ENCODE measurements around the gene ULK4. TPM values are rescaled to one million over a fixed set of nuclear protein-coding genes. Genes with fewer than 3 reads are reported as not detected.

ULK4 gene
- total and polyA plus RNA-seq, 2 of the 8 experiments (the other 6 are each of a cell fraction or from before 2014, with no cell fraction given) = 3.0 to 10.8 TPM

- Histone ChIP-seq H4K8ac (ENCODE audit: extremely low read depth, insufficient read depth, low read length) (no peak overlapping the region), H3K4me2 (ENCODE audit: insufficient read depth in 1 of 2, low read depth in 2 of 2, low read length in 2 of 2) (no peak overlapping the region), H3K9ac (replicated peaks in 1 of 4; ENCODE audit: extremely low read depth in 1 of 4, low read depth in 3 of 4, low read length in 3 of 4) (no peak overlapping the region), H2AFZ (ENCODE audit: low read length) (no peak overlapping the region), H4K91ac (replicated peaks; ENCODE audit: insufficient read length, low read length) (no peak overlapping the region), H2AK5ac (ENCODE audit: low read depth, low read length) (no peak overlapping the region), H4K5ac (ENCODE audit: insufficient read length, low read depth, low read length) (no peak overlapping the region), H2BK20ac (ENCODE audit: low read length) (no peak overlapping the region), H3K4me3 (ENCODE audit: extremely low read depth in 1 of 4, insufficient read depth in 2 of 4, low read depth in 3 of 4, low read length in 4 of 4) (no peak overlapping the region), H3K79me1 (ENCODE audit: low read depth, low read length) (no peaks in the 10 kb centered on the region), H4K20me1 (replicated peaks in 1 of 2; ENCODE audit: control insufficient read depth in 1 of 2, insufficient read depth in 2 of 2, low read length in 2 of 2) (no peaks in the 10 kb centered on the region), H2BK5ac (ENCODE audit: low read depth, low read length) (no peak overlapping the region), H3K56ac (replicated peaks; ENCODE audit: insufficient read length, low read depth, low read length) (no peak overlapping the region), H3K36me3 (ENCODE audit: control insufficient read depth in 2 of 4, insufficient read depth in 4 of 4, low read length in 3 of 4) (no peaks in the 10 kb centered on the region), H3K18ac (ENCODE audit: extremely low read depth, low read length) (no peak overlapping the region), H2BK120ac (replicated peaks; ENCODE audit: low read depth, low read length) (no peak overlapping the region), H3K79me2 (ENCODE audit: control insufficient read depth in 1 of 2, insufficient read depth in 2 of 2, low read length in 2 of 2) (no peaks in the 10 kb centered on the region), H3K14ac (ENCODE audit: insufficient read length) (no peak overlapping the region), H3K9me3 (ENCODE audit: insufficient read depth in 2 of 2, low read depth in 1 of 2, low read length in 1 of 2) (no peaks in the 10 kb centered on the region), H3K23me2 (ENCODE audit: low read depth, low read length) (0 out of 2 replicates have a peak, but pooled peaks cover 3% of the 10 kb centered on the region), H3K23ac (ENCODE audit: insufficient read length) (no peak overlapping the region), H2BK12ac (ENCODE audit: low read depth, low read length) (no peak overlapping the region), H3K4me1 (replicated peaks in 1 of 4; ENCODE audit: control insufficient read depth in 3 of 4, insufficient read depth in 4 of 4, low read length in 3 of 4) (peaks cover 0 to 15% (median 11%) of the 10 kb centered on the region in 4 experiments; a peak in 4 of 7 replicates), H3K27me3 (replicated peaks in 1 of 4; ENCODE audit: control insufficient read depth in 3 of 4, extremely low read depth in 1 of 4, insufficient read depth in 3 of 4, low read length in 3 of 4) (no peaks in the 10 kb centered on the region), H3K27ac (ENCODE audit: low read depth, low read length) (no peak overlapping the region), H2BK15ac (ENCODE audit: low read length) (no peak overlapping the region), H3K4ac (replicated peaks; ENCODE audit: insufficient read length, low read depth, low read length) (no peak overlapping the region)
- ChIA-PET CTCF (ENCODE audit: partially characterized antibody) (no interaction called here), POLR2A (ENCODE audit: partially characterized antibody) (no interaction called here)
- DNase-seq (ENCODE audit: low read depth in 1 of 2, low spot score in 2 of 2) = no peak
- TF ChIP-seq JUND (IDR thresholded peaks at IDR 0.05; ENCODE audit: low read length) = no peak
- TF ChIP-seq SIN3A (conservative IDR thresholded peaks at IDR 0.05 in 1 of 2, IDR thresholded peaks at IDR 0.05 in 1 of 2; ENCODE audit: low read depth in 1 of 2, low read length in 2 of 2) = no peak
- TF ChIP-seq JUN (IDR thresholded peaks at IDR 0.05; ENCODE audit: low read depth, low read length) = no peak
- TF ChIP-seq CHD1 (IDR thresholded peaks at IDR 0.05; ENCODE audit: low read depth, low read length) = no peak
- no peak for TF ChIP-seq BRCA1 (IDR thresholded peaks at IDR 0.05; ENCODE audit: low read depth, low read length)
- TF ChIP-seq TCF12 (IDR thresholded peaks at IDR 0.05; ENCODE audit: low read depth, low read length) = no peak
- TF ChIP-seq NANOG (IDR thresholded peaks at IDR 0.05; ENCODE audit: insufficient read depth, low read depth, low read length, poor library complexity, severe bottlenecking) = no peak
- no peak for TF ChIP-seq CBX5 (IDR thresholded peaks at IDR 0.05; ENCODE audit: low read depth, low read length)
- 95% methylated on average over 2 of the region's 2 CpGs; no CpG with 5 or more reads in 1 of the 2 experiments for WGBS, 2 experiments (ENCODE audit: extremely low coverage in 1 of 2, insufficient coverage in 1 of 2, insufficient read length in 1 of 2, insufficient replicate concordance in 2 of 2, low coverage in 1 of 2, low lambda C conversion rate in 2 of 2, missing lambda C conversion rate in 1 of 2)
- FAIRE-seq = no peak
These were observed 633.0 kb downstream of the ULK4 start for GRCh38 chr3:41328926-41329325.

Data from H1 (cell line).